ENCODE results near the gene TSPAN9.

Gene TSPAN9

GRCh38 chr12:3142386-3142785, 65.2 kb downstream of the TSPAN9 start:
- no peak for DNase-seq (ENCODE audit: low read depth)

- no peak for DNase-seq (ENCODE audit: low read depth)
These were observed 67.3 kb downstream of the TSPAN9 start for GRCh38 chr12:3144495-3144894.

GRCh38 chr12:3145033-3145432, 67.9 kb downstream of the TSPAN9 start:
- DNase-seq (ENCODE audit: low read depth): no peak

- DNase-seq (ENCODE audit: low read depth): no peak
These were observed 68.5 kb downstream of the TSPAN9 start for GRCh38 chr12:3145546-3146310.

DNA sequence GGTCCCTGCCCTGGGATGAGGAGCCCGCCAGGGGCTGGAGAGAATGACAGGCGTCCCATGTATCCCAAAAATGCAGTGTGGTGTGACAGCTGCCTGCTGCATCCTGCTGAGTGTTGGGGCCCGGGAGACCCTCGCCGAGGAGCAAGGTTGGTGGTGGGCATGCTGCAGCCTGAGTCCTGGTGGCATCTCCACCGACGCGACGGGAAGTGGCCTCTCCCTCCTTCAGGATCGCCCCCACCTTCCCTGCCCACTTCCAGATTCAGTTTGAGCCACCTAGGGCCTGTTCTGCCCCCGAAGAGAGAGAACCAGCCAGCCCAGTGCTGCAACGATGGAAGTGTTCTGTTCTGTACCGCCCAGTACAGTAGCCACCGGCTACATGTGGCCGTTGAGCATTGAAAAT, 70.1 kb downstream of the TSPAN9 start:
- no peak for DNase-seq (ENCODE audit: low read depth)

- DNase-seq (ENCODE audit: low read depth): no peak
These were observed 71.3 kb downstream of the TSPAN9 start for GRCh38 chr12:3148366-3149000.

DNA sequence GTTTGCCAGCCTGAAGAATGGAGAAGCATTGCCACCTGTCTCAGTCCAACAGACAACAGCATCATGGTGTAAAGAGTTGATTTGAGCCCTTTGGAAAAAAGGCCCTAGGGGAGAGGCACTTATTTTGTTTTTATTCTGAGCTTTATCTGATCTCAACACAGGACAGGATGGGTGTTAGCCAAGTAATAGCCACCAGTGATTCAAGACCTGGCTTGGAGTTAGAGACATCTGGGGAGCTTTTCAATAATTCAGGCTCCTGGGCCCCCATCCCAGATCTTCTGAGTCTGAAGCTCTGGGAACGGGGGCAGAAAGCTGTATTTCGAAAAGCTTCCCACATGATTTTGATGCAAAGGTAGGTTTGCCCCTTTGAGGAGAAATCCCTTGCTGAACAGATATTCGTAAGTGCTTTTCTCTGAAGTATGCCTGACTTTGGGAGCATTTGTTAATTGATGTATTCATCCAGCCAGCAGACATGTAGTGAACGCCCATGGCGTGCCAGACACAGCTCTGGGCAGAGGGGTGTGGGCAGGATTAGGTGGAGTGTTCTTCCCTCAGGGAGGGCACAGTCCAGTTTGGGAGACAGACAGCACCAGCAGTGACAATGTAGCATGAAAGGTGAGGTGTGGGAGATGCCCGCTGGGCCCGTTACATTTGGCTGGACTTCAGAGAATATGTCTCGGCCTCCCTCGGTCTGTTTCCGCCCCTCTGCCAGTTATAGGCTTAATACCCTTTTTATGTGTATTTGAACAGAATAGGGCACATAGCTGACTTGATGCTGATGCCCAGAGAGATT, 72.5 kb downstream of the TSPAN9 start:
- DNase-seq (ENCODE audit: low read depth): no peak

GRCh38 chr12:3150308-3150670, 73.1 kb downstream of the TSPAN9 start:
- no peak for DNase-seq (ENCODE audit: low read depth)

GRCh38 chr12:3150931-3151835, 74.0 kb downstream of the TSPAN9 start:
- DNase-seq (ENCODE audit: low read depth): no peak

GRCh38 chr12:3152011-3152511, 74.9 kb downstream of the TSPAN9 start:
- no peak for DNase-seq (ENCODE audit: low read depth)

GRCh38 chr12:3152892-3153291, 75.7 kb downstream of the TSPAN9 start:
- DNase-seq (ENCODE audit: low read depth): no peak

DNA sequence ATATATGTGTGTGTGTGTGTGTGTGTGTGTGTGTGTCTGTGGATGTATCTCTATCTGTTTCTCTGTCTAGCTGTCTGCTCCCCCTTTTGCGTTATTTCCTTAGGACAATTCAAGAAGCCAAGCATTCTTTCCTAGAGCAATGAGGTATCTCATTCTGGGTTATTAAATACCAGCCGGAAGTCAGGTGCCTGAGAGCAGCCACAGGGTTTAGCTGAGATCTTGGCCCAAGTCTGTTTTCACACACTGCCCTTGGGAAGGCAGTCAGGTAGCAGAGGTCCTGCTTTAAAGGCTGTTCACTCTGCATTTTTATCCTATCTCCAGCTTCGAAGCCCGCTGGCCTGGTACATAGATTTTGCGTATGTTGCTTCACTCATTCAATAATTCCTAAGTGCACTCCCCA, 76.8 kb downstream of the TSPAN9 start:
- no peak for DNase-seq (ENCODE audit: low read depth)

DNA sequence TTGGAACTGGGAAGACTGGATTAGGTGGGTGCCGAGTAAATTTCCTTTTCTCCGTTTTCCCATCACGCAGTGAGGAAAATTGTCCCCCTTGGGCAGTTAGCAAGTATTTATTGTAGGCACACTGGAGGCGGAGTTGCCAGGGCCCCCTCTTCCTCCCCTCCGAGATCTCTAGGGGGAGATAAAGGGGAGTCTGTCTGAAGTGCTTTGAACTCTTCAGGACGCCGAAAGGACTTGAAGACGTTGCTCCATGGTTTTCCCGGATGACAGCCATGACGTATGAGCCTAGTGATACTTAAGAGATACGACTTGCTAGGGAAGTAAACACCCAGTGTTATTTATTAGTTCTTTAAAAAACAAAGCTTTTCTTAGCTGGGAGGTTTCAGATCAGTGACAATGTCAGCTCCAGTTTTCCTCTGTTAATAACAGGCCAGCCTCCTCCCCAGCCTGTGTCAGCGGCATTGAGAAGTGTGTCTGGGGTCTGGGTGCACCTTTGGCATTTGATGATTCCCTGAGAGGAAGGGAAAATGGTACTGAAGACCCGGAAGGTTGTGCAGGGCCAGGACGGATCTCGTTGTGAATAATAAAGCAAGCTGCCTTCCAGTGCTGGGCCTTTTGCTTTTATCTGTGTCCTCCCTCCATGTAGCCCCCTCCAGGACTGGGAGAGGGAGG, 78.7 kb downstream of the TSPAN9 start:
- DNase-seq (ENCODE audit: low read depth): no peak

GRCh38 chr12:3157581-3158323, 80.6 kb downstream of the TSPAN9 start:
- no peak for DNase-seq (ENCODE audit: low read depth)

- DNase-seq (ENCODE audit: low read depth): no peak
These were observed 81.8 kb downstream of the TSPAN9 start for GRCh38 chr12:3158851-3159465.

- no peak for DNase-seq (ENCODE audit: low read depth)
These were observed 82.9 kb downstream of the TSPAN9 start for GRCh38 chr12:3160081-3160480.

GRCh38 chr12:3161861-3162260, 84.7 kb downstream of the TSPAN9 start:
- no peak for DNase-seq (ENCODE audit: low read depth)

DNA sequence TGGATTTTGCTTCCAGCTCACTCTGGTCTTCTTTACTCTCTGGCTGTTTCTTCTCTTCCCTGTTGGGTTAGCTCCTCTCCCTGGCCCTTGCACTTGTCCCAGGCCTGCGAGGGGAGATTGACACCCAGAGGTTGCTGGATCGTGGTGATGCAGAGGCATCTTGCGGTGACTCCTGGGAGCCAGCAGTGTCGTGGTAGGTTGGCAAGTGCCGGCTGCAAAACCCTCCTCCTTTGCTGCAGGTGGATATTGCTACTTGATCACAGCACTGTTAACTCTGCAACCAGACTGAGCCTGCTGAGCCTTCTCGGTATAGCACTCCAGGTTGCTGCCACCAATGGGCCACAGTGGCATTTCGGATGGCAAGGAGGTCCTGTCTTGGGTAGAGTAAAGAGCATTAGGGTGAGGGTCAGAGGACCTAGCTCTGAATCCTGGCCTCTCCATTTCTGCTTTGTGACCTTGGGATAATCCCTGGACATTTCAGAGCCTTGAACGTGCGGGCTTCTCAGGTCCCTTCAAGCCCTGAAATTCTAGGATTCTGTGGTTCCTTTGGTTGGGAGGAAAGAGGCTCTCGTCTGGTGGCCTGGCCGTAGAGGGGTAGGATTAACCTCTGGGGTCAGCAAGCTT, 87.4 kb downstream of the TSPAN9 start:
- no peak for DNase-seq (ENCODE audit: low read depth)
